Left ventricle myocardium superior (tissue), 1 donor: ENCODE measurements around the gene RUNDC1. TPM values are rescaled to one million over a fixed set of nuclear protein-coding genes. Genes with fewer than 3 reads are reported as not detected.
A peak's percentile ranks its signal among the peaks of the same experiment; 100 is the strongest.
"Not testable (repeated sequence)": the region's sequence is repeated elsewhere in the genome, so short reads cannot be mapped to it uniquely, and the experiment has no call there.

Experiments used
- ATAC-seq: fragments of 200-7000 bp; cut with Tn5 transposase; one replicate; pipeline ENCODE4 v1.9.1; 2020; ENCODE audit warnings: mild to moderate bottlenecking, moderate library complexity
- DNase-seq: peaks from one replicate; pipeline ENCODE4 v3.0.0-alpha.2; 2020
- intact Hi-C: fragments of 100-400 bp; cut with micrococcal nuclease; formaldehyde crosslinking; loops from one replicate; pipeline ENCODE4 v1.11.0; 2022
- total RNA-seq: library from RNA; stranded (reverse); fragmentation: NEBNext Ultra II Directional; extraction: Animal tissue kit (Norgen Biotek cat#: 25700); gene quantifications from one replicate; pipeline ENCODE4 v1.2.1, GENCODE V29; 2021
- donor health status: DM: no; HTN: yes; CAD: no; lungs with severe emphysema.

Gene RUNDC1
- total RNA-seq, 1 donor from 2014 or later: 12.7 TPM

- ATAC-seq (no peak), DNase-seq (no peak)
- intact Hi-C loops: no loop called here
Measured at GRCh38 chr17:42989141-42989540, 8.8 kb downstream of the RUNDC1 start.

- ATAC-seq: no peak
- DNase-seq: no peak
- intact Hi-C loops: no loop called here
Measured at GRCh38 chr17:42989726-42990652, 9.6 kb downstream of the RUNDC1 start.

GRCh38 chr17:42991471-42991870 is 11.1 kb downstream of the RUNDC1 start:
- ATAC-seq (no peak), DNase-seq (no peak)
- intact Hi-C loops: no loop called here

GRCh38 chr17:42992872-42993271 is 12.5 kb downstream of the RUNDC1 start:
- DNase-seq (no peak), ATAC-seq (no peak)
- intact Hi-C loops: no loop called here

- ATAC-seq, intact Hi-C loops, DNase-seq: not testable (repeated sequence)
Measured at GRCh38 chr17:42993913-42994312, 13.5 kb downstream of the RUNDC1 start.

GRCh38 chr17:42997390-42997983 is 17.1 kb downstream of the RUNDC1 start:
- ATAC-seq: peak; percentile 0
- intact Hi-C loops: no loop called here
- DNase-seq: no peak

GRCh38 chr17:42997984-42998938 is 17.9 kb downstream of the RUNDC1 start, which contains the start of gene RPL27:
RPL27 (plus strand) TSS chr17:42998419; CDS start chr17:42998751, 332 bp downstream.
- DNase-seq: peak; percentile 97
- intact Hi-C loops: no loop called here
- ATAC-seq: peak; percentile 98

GRCh38 chr17:42999003-42999525 is 18.7 kb downstream of the RUNDC1 start:
- intact Hi-C loops: no loop called here
- DNase-seq: no peak
- ATAC-seq: no peak

- intact Hi-C loops, ATAC-seq, DNase-seq: not testable (repeated sequence)
Measured at GRCh38 chr17:43000894-43001293, 20.5 kb downstream of the RUNDC1 start.

GRCh38 chr17:43003542-43004172 is 23.3 kb downstream of the RUNDC1 start:
- intact Hi-C loops: no loop called here
- ATAC-seq: no peak
- DNase-seq: no peak

- DNase-seq (peak; percentile 87), ATAC-seq (peak; percentile 91)
Measured at GRCh38 chr17:43006639-43007551, 26.5 kb downstream of the RUNDC1 start, which contains the start of gene IFI35. IFI35 (plus strand) TSS chr17:43006784; CDS start chr17:43006948, 164 bp downstream.

GRCh38 chr17:43010667-43011308 is 30.4 kb downstream of the RUNDC1 start:
- DNase-seq (no peak), ATAC-seq (no peak)
- intact Hi-C loops: no loop called here

More at GRCh38 chr17:43006639-43007551, 26.5 kb downstream of the RUNDC1 start, which contains the start of gene IFI35:
- intact Hi-C loops: no loop called here

- intact Hi-C loops: no loop called here
- DNase-seq (no peak), ATAC-seq (peak; percentile 29)
Measured at GRCh38 chr17:43011728-43012472, 31.5 kb downstream of the RUNDC1 start.

- intact Hi-C loops: no loop called here
- DNase-seq (no peak), ATAC-seq (no peak)
Measured at GRCh38 chr17:43013296-43013695, 32.9 kb downstream of the RUNDC1 start.

- ATAC-seq (peak; percentile 29), DNase-seq (peak; percentile 51)
- intact Hi-C loops: no loop called here
Measured at GRCh38 chr17:43014020-43014648, 33.8 kb downstream of the RUNDC1 start.
